COR-L47 (cell line): ENCODE measurements around the gene ZFAND4.
"Not testable (repeated sequence)": the region's sequence is repeated elsewhere in the genome, so short reads cannot be mapped to it uniquely, and the experiment has no call there.

Source experiments
- DNase-seq: peaks from one replicate; lab custom pipeline; 2025; lab: John Stamatoyannopoulos, UW

Gene ZFAND4

DNA sequence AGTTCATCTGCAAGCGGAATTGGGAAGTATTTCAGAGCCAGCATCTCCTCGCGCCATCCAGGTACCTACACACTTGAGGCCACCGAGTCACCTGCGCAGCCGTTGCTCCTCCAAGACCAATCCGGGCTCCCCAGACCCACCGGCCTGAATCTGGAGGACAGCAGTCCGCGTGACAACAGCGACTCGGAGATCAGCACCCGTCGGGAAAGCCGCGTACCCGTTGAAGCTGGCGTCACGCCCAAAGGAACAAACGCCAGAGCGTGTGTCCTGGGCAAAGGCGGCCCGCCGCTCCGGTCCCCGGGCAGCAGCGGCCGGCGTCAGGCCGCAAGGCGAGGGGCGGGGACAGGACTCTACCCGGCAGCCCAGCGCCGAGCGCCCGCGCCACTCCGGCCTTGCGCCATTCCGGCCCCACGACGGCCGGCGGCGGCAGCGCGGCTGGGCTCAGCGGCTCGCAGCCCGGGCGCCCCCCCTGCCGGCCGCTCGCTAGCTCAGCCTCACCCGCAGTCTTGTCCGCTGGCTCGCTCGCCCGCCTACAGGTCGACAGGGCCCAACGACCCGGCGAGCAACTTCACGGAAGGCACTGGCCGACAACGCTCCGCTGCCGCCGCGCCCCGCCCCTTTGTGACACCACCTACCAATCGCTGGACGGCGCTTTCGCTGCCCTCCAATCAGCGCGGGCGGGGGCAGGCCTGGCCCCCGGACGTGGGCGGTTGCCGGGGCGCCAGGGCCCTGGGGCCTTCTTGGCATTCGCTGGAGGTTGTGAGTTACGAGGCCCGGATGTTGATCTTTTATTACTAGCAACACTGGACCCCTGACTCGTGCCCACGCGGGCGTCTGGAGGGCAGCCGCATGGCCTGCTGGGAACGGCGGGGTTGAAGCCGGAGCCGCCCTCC lies at the start of gene ZFAND4:
Gene ZFAND4 (minus strand): TSS at position 592 of the 893 bp plus-strand sequence. CDS start 9,047 bp downstream, outside the sequence.
- no peak for DNase-seq

DNA sequence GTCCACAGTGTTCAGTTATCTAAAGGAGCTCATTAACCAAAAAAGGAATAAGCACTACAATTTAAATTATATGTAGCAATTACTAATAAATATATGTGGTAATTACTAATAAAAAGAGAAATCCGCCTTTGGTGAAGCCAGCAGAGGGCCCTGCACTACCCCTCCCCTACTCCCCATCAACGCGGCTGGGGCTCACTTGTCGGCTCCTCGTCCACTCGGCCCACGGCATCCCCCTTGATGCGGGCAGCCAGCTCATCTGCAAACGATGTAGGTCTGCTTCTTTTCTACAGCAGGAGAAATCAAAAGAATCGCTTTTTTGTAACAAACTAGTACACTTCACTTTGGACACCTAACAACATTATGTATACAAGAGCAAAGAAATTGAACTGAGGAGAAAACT lies 48.9 kb upstream of the ZFAND4 start:
- not testable (repeated sequence) for DNase-seq

DNA sequence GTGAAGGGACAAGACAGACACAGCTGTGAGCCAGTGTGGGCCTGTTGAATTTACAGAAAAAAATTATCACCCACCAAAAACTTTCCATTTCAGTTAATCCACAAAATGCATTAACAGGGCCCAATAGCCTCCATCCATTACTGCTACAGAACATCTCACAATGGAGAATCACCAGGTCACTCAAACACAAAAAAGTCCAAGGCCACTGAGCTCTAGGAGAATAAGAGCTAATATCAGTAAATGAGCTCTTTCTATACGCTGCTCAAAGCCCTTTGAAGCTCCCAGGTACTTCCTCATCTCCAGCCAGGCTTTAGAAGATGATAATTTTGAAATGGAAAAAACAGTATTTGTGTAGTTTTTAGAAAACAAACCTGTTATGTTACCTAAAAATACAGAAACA lies 45.1 kb upstream of the ZFAND4 start:
- DNase-seq: not testable (repeated sequence)

DNA sequence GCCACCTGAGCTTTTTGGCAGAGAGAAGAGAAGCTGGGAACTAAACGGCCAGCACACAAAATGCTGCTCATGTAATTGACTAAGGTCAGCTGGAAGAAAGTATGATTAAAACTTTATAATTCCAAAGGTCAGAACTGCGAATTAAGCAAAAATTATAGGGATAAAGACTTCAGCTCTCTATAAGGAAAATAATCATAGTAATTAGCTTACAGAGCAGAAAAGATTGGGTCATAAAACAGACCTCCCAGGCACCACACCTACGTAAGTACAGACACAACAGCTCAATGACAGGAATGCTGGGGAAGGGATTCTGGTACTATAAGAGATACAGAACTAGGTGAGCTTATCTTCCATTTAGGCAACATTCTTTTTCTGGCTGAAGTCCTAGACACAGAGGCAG lies 44.5 kb upstream of the ZFAND4 start:
- not testable (repeated sequence) for DNase-seq

DNA sequence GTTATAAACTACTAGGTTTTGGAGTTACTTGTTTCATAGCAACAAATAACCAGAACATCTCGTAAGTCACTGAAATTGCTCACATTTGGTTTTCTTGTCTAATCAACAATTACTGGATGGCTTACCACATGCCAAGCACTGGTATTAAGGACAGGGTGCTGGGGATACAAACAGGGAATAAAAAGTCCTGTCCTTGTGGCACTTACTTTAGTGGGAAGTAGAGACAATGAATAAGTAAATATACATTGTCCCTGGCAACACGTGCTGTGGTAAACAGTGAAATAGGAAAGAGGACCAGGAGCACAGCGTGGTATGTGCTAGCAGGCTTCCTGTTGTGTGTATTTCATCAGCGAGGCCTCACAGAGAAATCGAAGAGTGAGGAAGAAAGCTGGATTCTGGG lies 38.7 kb upstream of the ZFAND4 start:
- DNase-seq: not testable (repeated sequence)

DNA sequence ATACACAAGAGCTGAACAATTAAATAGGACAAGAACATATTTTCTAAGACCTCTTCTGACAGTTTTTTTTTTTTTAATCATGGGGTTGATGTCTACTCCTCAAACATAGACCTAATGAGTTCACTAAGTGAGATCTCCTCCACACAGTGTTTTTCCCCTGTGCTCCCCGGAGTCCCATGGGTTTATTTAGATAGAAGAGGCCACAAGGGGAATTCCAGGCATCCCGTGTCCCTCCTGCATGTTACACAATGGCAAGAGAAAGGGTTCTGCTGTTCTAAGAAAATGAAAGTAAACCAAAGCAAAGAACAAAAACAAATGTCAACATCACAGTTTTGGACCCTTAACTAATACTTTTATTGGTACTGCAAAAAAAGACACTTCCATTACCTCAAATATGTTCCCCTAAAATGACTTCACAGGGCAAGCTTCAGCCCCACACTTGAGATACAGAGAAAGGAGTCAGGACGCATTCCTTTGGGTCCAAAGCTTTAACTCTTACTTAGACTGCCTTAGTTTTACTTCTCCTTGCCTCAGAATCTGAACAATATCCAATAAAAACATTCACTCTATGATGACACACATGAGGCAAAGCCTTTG lies 37.7 kb upstream of the ZFAND4 start:
- not testable (repeated sequence) for DNase-seq

DNA sequence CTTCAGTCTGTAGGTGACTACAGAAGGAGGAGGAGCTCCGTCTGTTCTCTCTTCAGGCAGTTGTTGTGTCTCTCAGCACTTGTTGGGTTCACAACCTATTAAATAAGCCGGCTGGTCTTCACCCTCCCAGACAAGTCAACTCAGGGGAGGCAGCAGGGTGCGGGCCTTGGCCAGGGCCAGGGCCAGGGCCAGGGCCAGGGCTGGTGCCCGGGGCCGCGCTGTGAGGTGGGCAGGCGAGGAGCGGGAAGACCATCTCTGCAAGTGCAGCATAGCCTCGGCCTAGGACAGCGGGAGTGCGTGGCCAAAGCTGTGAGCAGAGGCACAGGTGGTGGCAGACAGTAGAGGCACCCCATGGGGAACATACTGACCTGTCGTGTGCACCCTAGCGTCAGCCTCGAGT lies 5.9 kb upstream of the ZFAND4 start:
- not testable (repeated sequence) for DNase-seq

DNA sequence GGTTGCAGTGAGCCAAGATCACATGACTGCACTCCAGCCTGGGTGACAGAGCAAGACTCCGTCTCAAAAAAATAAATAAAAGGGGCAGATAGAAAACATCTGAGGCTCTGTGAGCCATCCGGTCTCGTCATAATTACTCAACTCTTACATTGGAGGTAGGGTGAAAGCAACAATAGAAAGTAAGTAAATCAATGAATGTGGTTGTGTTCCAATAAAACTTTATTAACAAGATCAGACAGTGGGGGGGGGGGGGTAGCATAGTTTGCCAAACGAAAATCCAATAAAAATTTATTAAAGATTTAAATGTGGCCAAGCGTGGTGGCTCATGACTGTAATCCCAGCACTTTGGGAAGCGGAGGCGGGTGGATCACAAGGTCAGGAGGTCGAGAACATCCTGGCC lies 2.8 kb upstream of the ZFAND4 start:
- no peak for DNase-seq

DNA sequence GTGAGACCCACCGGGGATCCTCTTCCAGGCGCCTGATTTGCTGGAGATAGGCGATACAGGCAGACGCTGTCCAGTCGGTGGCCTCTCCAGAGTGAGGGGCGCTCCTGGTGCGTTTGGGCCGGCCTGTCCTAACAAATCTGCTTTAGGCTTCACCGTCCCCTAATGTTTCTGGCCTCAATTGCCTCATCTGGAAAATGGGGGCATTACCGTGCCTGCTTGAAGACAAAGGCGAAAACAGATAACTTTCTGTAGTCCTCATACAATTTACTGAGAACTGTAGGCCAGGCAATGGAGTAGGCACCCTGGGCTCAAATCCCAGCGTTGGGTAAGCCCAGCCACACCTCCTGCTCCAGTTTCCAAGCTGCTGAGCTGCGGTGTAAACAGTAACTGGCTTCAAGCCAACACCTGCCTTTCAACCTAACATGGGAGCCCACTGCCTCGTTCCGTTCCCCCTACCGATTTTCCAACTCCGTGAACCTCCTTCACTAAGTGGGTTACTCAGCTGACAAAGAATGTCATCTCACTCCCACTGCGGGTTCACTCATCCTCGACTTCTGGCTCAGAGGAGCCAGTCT lies 589 bp upstream of the ZFAND4 start:
- DNase-seq: no peak

DNA sequence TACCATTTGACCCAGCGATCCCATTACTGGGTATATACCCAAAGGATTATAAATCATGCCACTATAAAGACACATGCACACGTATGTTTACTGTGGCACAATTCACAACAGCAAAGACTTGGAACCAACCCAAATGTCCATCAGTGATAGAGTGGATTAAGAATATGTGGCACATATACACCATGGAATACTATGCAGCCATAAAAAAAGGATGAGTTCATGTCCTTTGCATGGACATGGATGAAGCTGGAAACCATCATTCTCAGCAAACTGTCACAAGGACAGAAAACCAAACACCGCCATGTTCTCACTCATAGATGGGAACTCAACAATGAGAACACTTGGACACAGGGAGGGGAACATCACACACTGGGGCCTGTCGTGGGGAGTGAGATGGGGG lies 1.3 kb downstream of the ZFAND4 start:
- DNase-seq: not testable (repeated sequence)

DNA sequence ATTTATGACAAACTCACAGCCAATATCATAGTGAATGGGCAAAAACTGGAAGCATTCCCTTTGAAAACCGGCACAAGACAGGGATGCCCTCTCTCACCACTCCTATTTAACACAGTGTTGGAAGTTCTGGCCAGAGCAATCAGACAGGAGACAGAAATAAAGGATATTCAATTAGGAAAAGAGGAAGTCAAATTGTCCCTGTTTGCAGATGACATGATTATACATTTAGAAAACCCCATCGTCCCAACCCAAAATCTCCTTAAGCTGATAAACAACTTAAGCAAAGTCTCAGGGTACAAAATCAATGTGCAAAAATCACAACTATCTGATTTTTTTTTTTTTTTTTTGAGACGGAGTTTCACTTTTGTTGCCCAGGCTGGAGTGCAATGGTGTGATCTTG lies 2.7 kb downstream of the ZFAND4 start:
- DNase-seq: not testable (repeated sequence)

DNA sequence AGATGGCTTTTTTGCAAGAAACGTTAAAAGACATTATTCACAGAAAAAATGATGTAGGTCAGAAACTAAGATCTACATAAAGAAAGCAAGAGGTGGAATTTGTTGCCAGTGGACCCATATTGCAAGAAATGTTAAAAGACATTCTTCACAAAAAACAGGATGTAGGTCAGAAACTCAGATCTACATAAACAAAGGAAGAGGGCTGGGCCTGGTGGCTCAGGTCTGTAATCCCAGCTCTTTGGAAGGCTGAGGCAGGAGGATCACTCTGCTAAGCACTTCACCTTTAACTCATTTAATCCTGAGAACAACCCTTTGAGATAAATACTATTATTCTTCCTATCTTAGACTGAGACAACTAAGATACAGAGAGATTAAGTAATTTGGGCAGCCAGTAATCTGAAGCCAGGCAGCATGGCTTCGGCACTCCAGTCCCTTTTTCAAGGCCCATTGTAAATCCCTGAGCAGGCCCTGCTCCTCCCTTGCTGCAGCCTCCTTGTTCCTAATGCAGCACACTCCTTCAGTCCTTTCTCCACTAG lies 11.6 kb downstream of the ZFAND4 start:
- no peak for DNase-seq

DNA sequence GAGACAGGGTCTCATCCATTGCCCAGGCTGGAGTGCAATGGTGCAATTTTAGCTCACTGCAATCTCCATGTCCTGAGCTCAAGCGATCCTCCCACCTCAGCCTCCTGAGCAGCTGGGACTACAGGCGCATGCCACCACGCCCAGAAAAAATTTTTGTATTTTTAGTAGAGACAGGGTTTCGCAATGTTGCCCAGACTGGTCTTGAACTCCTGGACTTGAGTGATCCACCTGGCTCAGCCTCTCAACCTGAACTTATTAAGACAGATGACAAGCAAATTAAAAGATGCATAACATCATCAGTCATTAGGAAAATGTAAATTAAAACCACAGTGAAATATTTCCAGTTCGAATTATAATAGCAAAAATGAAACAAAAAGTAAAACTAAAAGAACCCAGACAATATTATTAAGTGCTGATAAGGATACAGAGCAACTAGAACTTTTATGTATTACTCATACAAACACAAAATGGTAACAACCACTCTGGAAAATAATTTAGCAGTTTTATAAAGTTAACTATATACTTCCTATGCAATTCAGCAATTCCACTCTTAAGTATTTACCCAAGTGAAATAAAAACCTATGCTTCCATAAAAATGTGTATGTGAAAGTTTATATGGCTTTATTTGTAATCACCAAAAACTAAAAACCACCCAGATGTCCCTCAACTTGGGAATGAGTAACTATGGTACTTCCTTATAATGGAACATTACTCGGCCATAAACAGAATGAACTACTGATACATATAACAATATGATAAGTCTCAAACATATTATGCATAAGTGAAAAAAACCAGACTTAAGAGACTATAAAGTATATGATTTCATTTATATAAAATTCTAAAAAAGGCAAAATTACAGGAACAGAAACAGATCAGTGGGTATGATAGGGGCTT lies 15.3 kb downstream of the ZFAND4 start:
- no peak for DNase-seq

DNA sequence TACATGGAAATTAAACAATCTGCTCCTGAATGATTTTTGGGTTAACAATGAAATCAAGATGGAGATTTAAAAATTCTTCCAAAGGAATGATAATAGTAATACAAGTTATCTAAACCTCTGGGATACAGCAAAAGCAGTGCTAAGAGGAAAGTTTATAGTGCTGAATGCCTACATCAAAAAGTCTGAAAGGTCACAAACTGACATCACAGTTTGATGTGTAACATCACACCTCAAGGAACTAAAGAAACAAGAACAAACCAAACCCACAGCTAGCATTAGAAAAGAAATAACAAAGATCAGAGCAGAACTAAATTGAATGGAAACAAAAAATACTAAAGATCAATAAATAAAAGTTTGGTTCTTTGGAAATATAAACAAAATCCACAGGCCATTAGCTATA lies 17.4 kb downstream of the ZFAND4 start:
- DNase-seq: no peak

DNA sequence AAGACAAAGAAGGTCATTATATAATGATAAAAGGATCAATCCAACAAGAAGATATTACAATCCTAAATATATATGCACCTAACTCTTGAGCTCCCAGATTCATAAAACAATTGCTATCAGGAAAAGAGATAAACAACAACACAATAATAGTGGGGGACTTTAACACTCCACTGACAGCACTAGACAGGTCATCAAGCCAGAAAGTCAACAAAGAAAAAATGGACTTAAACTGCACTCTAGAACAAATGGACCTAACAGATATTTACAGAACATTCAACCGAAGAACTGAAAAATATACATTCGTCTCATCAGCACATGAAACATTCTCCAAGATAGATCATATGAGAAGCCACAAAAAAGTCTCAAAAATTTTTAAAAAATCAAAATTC lies 17.8 kb downstream of the ZFAND4 start:
- not testable (repeated sequence) for DNase-seq

DNA sequence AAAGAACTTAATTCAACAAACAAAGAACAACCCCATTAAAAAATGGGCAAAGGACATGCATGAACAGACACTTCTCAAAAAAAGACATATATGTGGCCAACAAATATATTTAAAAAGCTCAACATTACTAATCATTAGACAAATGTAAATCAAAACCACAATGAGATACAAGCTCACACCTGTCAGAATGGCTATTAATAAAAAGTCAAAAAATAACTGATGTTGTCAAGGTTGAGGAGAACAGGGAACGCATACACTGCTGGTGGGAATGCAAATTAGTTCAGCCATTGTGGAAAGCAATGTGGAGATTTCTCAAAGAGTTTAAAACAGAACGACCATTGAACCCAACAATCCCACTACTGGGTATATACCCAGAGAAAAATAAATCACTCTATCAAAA lies 19.1 kb downstream of the ZFAND4 start:
- DNase-seq: no peak

DNA sequence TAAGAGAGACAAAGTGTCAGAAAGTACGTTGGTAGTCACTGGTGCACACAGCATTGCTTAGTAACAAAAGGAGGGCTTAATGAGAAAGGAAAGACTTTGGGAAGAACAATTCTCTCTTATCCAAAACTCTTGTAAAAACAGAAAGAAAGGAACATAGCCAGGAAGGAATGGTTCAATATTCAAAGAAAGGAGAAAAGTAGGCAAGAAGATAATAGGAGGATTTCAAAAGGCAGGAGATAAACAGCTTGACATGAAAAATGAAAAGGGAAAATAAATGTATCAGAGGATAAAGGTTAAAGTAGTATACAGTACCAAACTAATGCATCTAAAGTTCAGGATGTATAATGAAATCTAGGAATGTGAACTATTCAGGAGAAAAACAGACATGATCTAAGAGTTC lies 20.1 kb downstream of the ZFAND4 start:
- no peak for DNase-seq

DNA sequence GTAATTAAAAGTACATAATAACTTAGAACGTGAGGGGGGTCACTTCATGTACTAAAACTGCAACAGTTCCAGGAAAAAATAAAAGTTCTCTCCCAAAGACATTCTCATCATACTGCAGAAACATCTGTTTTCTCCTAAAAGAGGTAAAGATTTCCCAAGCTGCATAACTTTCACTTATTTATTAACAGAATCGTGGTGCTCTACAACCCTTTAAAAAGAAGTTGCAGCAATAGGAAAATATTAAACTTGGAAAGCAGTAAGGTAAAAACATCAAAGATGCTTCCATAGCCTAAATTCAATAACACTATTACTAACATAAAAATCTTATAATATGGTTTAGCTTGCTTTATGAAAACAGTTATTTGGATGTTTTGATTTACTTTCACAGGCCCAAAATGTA lies 23.3 kb downstream of the ZFAND4 start:
- no peak for DNase-seq

DNA sequence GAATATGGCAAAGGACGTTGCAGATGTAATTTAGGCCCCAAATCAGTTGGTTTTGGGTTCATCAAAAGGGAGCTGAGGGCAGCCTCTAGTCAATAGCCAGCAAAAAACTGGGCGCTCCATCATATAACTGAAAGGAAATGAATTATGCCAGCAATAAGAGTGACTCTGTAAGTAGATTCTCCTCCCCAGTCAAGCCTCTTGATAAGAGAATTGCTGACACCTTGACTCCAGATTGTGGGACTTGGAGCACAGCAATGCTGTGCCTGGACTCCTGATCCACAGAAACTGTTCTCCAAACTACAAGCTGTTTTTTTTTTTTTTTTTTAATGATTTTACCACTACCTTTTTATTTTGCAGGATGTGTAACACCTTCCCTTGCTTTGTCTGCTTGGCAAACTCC lies 25.5 kb downstream of the ZFAND4 start:
- DNase-seq: no peak

DNA sequence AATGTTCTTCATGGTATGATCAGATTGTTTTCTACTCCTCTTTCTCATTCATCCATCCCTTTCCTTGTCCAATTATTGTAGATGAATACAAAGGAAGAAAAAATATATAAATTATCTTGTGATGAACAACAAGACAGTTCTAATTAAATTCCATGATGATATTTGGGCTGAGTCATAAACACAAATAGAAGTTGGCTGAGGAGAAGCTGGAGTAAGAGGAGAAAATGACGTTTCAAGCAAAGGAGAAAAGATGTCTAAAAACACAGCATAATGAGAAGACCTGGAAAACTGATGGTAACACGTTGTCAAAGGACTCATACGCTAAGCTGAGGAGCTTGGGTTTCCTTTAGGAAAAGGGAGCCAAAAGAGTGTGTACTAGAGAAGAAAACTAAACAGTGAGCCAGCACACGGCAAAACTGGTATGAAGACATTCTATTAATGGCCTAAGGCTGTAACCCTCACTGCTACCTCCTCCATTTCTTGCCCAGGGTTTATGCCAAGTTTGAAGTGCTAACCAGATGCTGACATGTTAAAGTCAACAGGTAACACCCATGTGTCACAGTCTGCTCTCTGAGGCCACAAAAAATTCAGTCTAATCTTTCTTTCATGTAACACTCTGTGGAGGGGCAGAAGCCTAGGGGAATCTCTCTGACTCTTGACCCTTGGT lies 26.1 kb downstream of the ZFAND4 start:
- DNase-seq: no peak

DNA sequence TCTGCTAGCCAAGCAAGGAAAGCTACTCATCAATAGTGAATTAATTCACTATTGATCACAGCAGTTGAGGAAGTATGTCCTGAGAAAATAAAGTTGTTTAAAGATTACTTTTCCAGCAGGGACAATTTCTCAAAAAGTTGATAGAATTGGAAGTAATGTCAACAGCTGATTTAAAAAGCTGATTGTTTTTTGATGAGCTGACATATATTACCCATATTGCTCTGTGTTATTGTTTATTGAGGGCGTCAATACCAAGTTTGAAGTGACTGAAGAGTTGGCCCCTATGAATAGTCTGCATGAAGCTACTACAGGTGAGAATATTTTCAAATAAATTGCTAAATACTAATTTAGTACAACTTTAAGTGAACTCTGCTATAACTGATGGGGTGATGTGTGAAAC lies 28.0 kb downstream of the ZFAND4 start:
- DNase-seq: no peak
